HepG2 (cell line): Measurements from ENCODE around the gene ATG4B. TPM values are rescaled to one million over a fixed set of nuclear protein-coding genes. Genes with fewer than 3 reads are reported as not detected.
"Not testable (repeated sequence)": the region's sequence is repeated elsewhere in the genome, so short reads cannot be mapped to it uniquely, and the experiment has no call there.

ENCODE experiments used
- ATAC-seq: fragments of 200-7000 bp; cut with Tn5 transposase; 3 replicates; pipeline ENCODE4 v1.9.1; 2020; ENCODE audit warnings: mild to moderate bottlenecking, moderate library complexity
- BruUV-seq: library from RNA; stranded (reverse); fragments of 400-500 nt; replicated peaks from 2 replicates; lab custom pipeline; 2021; lab: Mats Ljungman, UMichigan
- CTCF ChIA-PET: fragments of 300-600 bp; formaldehyde crosslinking; extraction: SDS; loops from one replicate; lab custom pipeline; 2021; ENCODE audit warnings: low total read pairs, inconsistent platforms, low intra/inter-chr PET ratio; lab: Yijun Ruan, JAX
- POLR2A ChIA-PET: fragments of 350-600 bp; sonication (Branson Sonifier 250); formaldehyde crosslinking; loops from one replicate; lab custom pipeline; 2020; ENCODE audit warnings: antibody characterized with exemption, inconsistent platforms; lab: Yijun Ruan, JAX
- DNase-seq: peaks from one replicate; pipeline ENCODE4 v3.0.0-alpha.2; 2015; ENCODE audit warnings: low spot score
- FAIRE-seq: peaks from 3 replicates; lab custom pipeline; 2011; peaks lifted over from hg19 to GRCh38; lab: Jason Lieb, UNC
- H2AFZ ChIP-seq: one replicate; pipeline ENCODE4 v1.6.1; 2011; ENCODE audit warnings: low read length, inconsistent platforms
- H3K27ac ChIP-seq: fragments of 300-600 bp; 3 replicates; pipeline ENCODE4 v1.8.0; 2011; ENCODE audit warnings: mixed run types, mild to moderate bottlenecking, mixed read lengths, low read length, inconsistent platforms; ENCODE audit not compliant: insufficient read depth; ENCODE audit errors: extremely low read length
- H3K27me3 ChIP-seq, 2 experiments: fragments of 200-600 bp in 1 of 2; 2 replicates in 1 of 2; 3 replicates in 1 of 2; pipeline versions ENCODE4 v1.6.0 to v1.8.0; 2011; ENCODE audit warnings: low read length in 2 of 2, mild to moderate bottlenecking in 2 of 2, moderate library complexity in 2 of 2, inconsistent platforms in 1 of 2; ENCODE audit not compliant: insufficient read depth in 2 of 2, control insufficient read depth in 1 of 2
- H3K36me3 ChIP-seq, 2 experiments: fragments of 200-600 bp in 1 of 2; replicated peaks in 1 of 2; 2 replicates in 1 of 2; 3 replicates in 1 of 2; pipeline versions ENCODE4 v1.5.1 to v1.8.0; 2011; ENCODE audit warnings: low read length in 2 of 2, inconsistent platforms in 1 of 2; ENCODE audit not compliant: insufficient read depth in 2 of 2, control insufficient read depth in 1 of 2
- H3K4me1 ChIP-seq: 2 replicates; pipeline ENCODE4 v1.5.1; 2012; ENCODE audit warnings: low read length, inconsistent platforms; ENCODE audit not compliant: insufficient read depth
- H3K4me2 ChIP-seq: 2 replicates; pipeline ENCODE4 v1.6.0; 2011; ENCODE audit warnings: low read depth, low read length, inconsistent platforms
- H3K4me3 ChIP-seq, 3 experiments: fragments of 200-600 bp in 1 of 3; sonication (generic), shearing (Covaris generic) in 1 of 3; replicated peaks in 1 of 3; 2 replicates each; pipeline ENCODE4 v1.5.1; 2011 to 2016; ENCODE audit warnings: low read length in 3 of 3, inconsistent platforms in 2 of 3, low read depth in 2 of 3, mild to moderate bottlenecking in 2 of 3, control low read depth in 1 of 3, mixed read lengths in 1 of 3; ENCODE audit not compliant: insufficient read depth in 1 of 3
- H3K79me2 ChIP-seq: one replicate; pipeline ENCODE4 v1.6.1; 2011; ENCODE audit warnings: low read length, inconsistent platforms; ENCODE audit not compliant: insufficient read depth
- H3K9ac ChIP-seq: 2 replicates; pipeline ENCODE4 v1.6.0; 2011; ENCODE audit warnings: mild to moderate bottlenecking, low read depth, low read length, inconsistent platforms; ENCODE audit not compliant: insufficient read depth
- H3K9me3 ChIP-seq: 2 replicates; pipeline ENCODE4 v1.5.1; 2012; ENCODE audit warnings: mild to moderate bottlenecking, low read length
- H4K20me1 ChIP-seq: 2 replicates; pipeline ENCODE4 v1.6.0; 2011; ENCODE audit warnings: inconsistent platforms, mild to moderate bottlenecking, low read length, moderate library complexity; ENCODE audit not compliant: insufficient read depth
- ATF3 ChIP-seq: sonication (generic); formaldehyde crosslinking; IDR thresholded peaks from 2 replicates; pipeline ENCODE4 v1.4.0; 2020; ENCODE audit warnings: missing genetic modification reagents
- CENPBD1 ChIP-seq: sonication (generic); formaldehyde crosslinking; IDR thresholded peaks from 2 replicates; pipeline ENCODE4 v1.8.0; 2022; ENCODE audit warnings: missing genetic modification reagents, low read depth, mild to moderate bottlenecking, borderline replicate concordance
- GTF3A ChIP-seq: sonication (generic); formaldehyde crosslinking; conservative IDR thresholded peaks from 2 replicates; pipeline ENCODE4 v1.4.0; 2020; ENCODE audit warnings: mild to moderate bottlenecking, missing genetic modification reagents
- JARID2 ChIP-seq: sonication (generic); formaldehyde crosslinking; IDR thresholded peaks from 2 replicates; pipeline ENCODE4 v1.8.1; 2023; ENCODE audit warnings: missing genetic modification reagents, inconsistent platforms; ENCODE audit not compliant: insufficient replicate concordance
- KMT2A ChIP-seq: sonication (generic); formaldehyde crosslinking; IDR thresholded peaks from 2 replicates; pipeline ENCODE4 v1.4.0; 2020; ENCODE audit warnings: missing genetic modification reagents
- MAZ ChIP-seq, 2 experiments: sonication (generic) in 1 of 2; formaldehyde crosslinking in 1 of 2; IDR thresholded peaks; 2 replicates each; pipeline versions ENCODE4 v1.5.0 to v1.6.1; 2012 to 2020; ENCODE audit warnings: low read depth in 2 of 2, mild to moderate bottlenecking in 2 of 2, borderline replicate concordance in 1 of 2, improper control_type of control experiment in 1 of 2, low read length in 1 of 2, missing genetic modification reagents in 1 of 2, moderate library complexity in 1 of 2
- MBD4 ChIP-seq: IDR thresholded peaks from 2 replicates; pipeline ENCODE4 v1.6.1; 2012; ENCODE audit warnings: low read length, inconsistent platforms, borderline replicate concordance
- NFE2L1 ChIP-seq: sonication (generic); formaldehyde crosslinking; IDR thresholded peaks from 2 replicates; pipeline ENCODE4 v1.4.0; 2020; ENCODE audit warnings: missing genetic modification reagents, mild to moderate bottlenecking, borderline replicate concordance
- NR2F1 ChIP-seq, 2 experiments: fragments of 450-650 bp in 1 of 2; formaldehyde crosslinking in 1 of 2; IDR thresholded peaks; 2 replicates each; pipeline versions ENCODE4 v1.5.0 to v1.6.1; 2016 to 2020; ENCODE audit warnings: mild to moderate bottlenecking in 1 of 2, missing compliant biosample characterization in 1 of 2, missing genetic modification reagents in 1 of 2, moderate library complexity in 1 of 2
- NRL ChIP-seq: sonication (generic); formaldehyde crosslinking; IDR thresholded peaks from 2 replicates; pipeline ENCODE4 v1.5.0; 2020; ENCODE audit warnings: missing genetic modification reagents, mild to moderate bottlenecking, moderate library complexity, borderline replicate concordance
- PHF5A ChIP-seq: IDR thresholded peaks from one replicate; pipeline ENCODE4 v1.6.1; 2018; ENCODE audit warnings: low read depth, missing genetic modification reagents; ENCODE audit not compliant: unreplicated experiment
- RBM39 ChIP-seq: fragments of 200-400 bp; formaldehyde crosslinking; IDR thresholded peaks from one replicate; pipeline ENCODE4 v1.6.1; 2018; ENCODE audit warnings: antibody characterized with exemption, mild to moderate bottlenecking, low read depth, low read length; ENCODE audit not compliant: poor library complexity, severe bottlenecking
- SMAD9 ChIP-seq: sonication (generic); formaldehyde crosslinking; IDR thresholded peaks from 2 replicates; pipeline ENCODE4 v1.5.1; 2020; ENCODE audit warnings: mild to moderate bottlenecking, missing genetic modification reagents
- SOX6 ChIP-seq, 2 experiments: fragments of 450-650 bp in 1 of 2; sonication (generic) in 1 of 2; formaldehyde crosslinking in 1 of 2; IDR thresholded peaks; 2 replicates each; pipeline versions ENCODE4 v1.4.0 to v1.6.1; 2017 to 2020; ENCODE audit warnings: antibody characterized with exemption in 1 of 2, mild to moderate bottlenecking in 1 of 2, missing genetic modification reagents in 1 of 2
- ZNF343 ChIP-seq: sonication (generic); formaldehyde crosslinking; IDR thresholded peaks from 2 replicates; pipeline ENCODE4 v1.4.0; 2020; ENCODE audit warnings: mild to moderate bottlenecking, missing genetic modification reagents
- ZNF546 ChIP-seq: sonication (generic); formaldehyde crosslinking; conservative IDR thresholded peaks from 2 replicates; pipeline ENCODE4 v1.8.1; 2023; ENCODE audit warnings: mild to moderate bottlenecking, missing genetic modification reagents
- ZNF678 ChIP-seq: sonication (generic); formaldehyde crosslinking; IDR thresholded peaks from 2 replicates; pipeline ENCODE4 v1.4.0; 2020; ENCODE audit warnings: mild to moderate bottlenecking, missing genetic modification reagents
- ZNF709 ChIP-seq: sonication (generic); formaldehyde crosslinking; IDR thresholded peaks from 2 replicates; pipeline ENCODE4 v1.5.0; 2020; ENCODE audit warnings: mild to moderate bottlenecking, missing genetic modification reagents
- WGBS: methylation state at CpG from one replicate; pipeline ENCODE4 v1.1.6; 2017; ENCODE audit warnings: low lambda C conversion rate; 5-methylcytosine and 5-hydroxymethylcytosine counted together
- in situ Hi-C: cut with HindIII; loops from 2 replicates; pipeline ENCODE4 v1.10.0; 2017; ENCODE audit warnings: low pct_unique_long_range_greater_than_20kb; ENCODE audit not compliant: extremely low pct_ligation_motif_present
- intact Hi-C: fragments of 100-400 bp; cut with micrococcal nuclease; formaldehyde crosslinking; loops from one replicate; pipeline ENCODE4 v1.10.0; 2022; ENCODE audit not compliant: unreplicated experiment
- polyA plus RNA-seq, 8 experiments: library from polyadenylated mRNA; depleted of rRNA in 3 of 8; stranded (reverse) in 7 of 8; unstranded in 1 of 8; fragments of >200 nt; fragmentation: Illumina TruSeq in 4 of 8; extraction: Trizol in 4 of 8; gene quantifications; 2 replicates each; pipeline versions ENCODE4 v1.2.1 to v1.2.3, GENCODE V29; 2011 to 2016; ENCODE audit warnings: low read depth in 4 of 8, missing spikeins in 1 of 8, mixed read lengths in 1 of 8; ENCODE audit not compliant: insufficient read depth in 1 of 8
- total RNA-seq, 5 experiments: library from RNA; depleted of rRNA; stranded (reverse); fragments of >200 nt; fragmentation: Illumina TruSeq; extraction: Trizol; gene quantifications; 2 replicates each; pipeline ENCODE4 v1.2.3, GENCODE V29; 2016; ENCODE audit warnings: low read depth in 1 of 5
- TF ChIP-seq, protein P1 (sequence below): sonication (generic); formaldehyde crosslinking; conservative IDR thresholded peaks from 2 replicates; pipeline ENCODE4 v1.8.0; 2022; ENCODE audit warnings: missing genetic modification reagents

ATG4B gene
- total and polyA plus RNA-seq, 2 of the 13 experiments (the other 11 are each of a cell fraction or from before 2014, with no cell fraction given), result 95.5 to 239 TPM

DNA sequence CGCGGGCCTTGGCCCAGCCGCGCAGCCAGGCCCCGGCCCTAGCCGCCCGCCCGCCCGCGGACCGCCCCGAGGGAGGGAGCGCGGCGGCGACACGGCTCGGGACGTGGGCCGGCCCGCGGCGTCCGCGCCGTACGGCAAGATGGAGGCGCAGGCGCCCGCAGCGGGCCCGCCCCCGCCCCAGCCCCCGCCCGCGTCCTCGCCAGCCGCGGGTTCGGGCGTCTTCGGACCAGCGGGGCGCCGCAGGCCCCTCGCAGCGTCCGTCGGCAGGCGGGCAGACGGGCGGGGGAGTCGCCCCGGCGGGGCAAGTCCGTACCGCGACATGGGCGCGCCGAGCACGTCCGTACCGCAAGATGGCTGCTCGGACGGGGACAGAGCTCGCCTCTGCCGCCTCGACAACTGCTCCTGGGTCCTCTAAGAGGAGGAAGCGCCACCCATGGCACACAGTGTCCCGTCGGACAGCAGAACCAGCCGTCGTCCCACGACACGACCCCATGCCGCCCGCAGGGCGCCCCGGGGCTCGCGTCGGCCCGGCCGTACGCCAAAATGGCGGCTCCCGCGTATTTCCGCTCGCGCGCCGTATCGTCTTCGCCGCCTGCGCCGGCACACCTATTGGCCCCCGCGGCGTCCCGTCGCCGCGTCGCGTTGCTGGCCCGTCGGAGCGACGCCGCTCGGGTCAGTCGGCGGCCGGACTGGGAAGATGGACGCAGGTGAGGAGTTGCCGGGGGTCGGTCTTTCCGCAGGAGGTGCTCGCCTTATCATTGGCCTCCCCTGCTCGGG lies at the start of gene ATG4B, which contains the start of gene THAP4 (continued):
- 0 out of 2 replicates have a peak, but pooled peaks have one; percentile 71 for TF ChIP-seq ZNF546 (CRISPR knock-in tag)
- TF ChIP-seq ZNF343 (CRISPR knock-in tag), result peak; percentile 78; the same call in 1 of the 2 replicates
- TF ChIP-seq SMAD9, result no peak
- no peak for TF ChIP-seq ATF3 (CRISPR knock-in tag)
- peak; percentile 98 for TF ChIP-seq KMT2A (CRISPR knock-in tag)
- peak; percentile 90; the same call in 1 of the 2 replicates for TF ChIP-seq NRL (CRISPR knock-in tag)
- TF ChIP-seq MAZ (IDR thresholded peaks at IDR 0.05; ENCODE audit: borderline replicate concordance, low read depth, low read length), result peak; percentile 55
- TF ChIP-seq MAZ (CRISPR knock-in tag; IDR thresholded peaks at IDR 0.05; ENCODE audit: low read depth), result peak; percentile 98
- TF ChIP-seq NFE2L1 (CRISPR knock-in tag), result no peak
- TF ChIP-seq ZNF678, result no peak
- peak; percentile 80 for TF ChIP-seq RBM39
- TF ChIP-seq PHF5A, result peak; percentile 73
- TF ChIP-seq SOX6 (IDR thresholded peaks at IDR 0.05), result no peak
- TF ChIP-seq SOX6 (CRISPR knock-in tag; IDR thresholded peaks at IDR 0.05), result peak; percentile 46; the same call in 1 of the 2 replicates
- TF ChIP-seq ZNF709 (CRISPR knock-in tag), result peak; percentile 38
- TF ChIP-seq MBD4, result no peak
- TF ChIP-seq, protein P1, sequence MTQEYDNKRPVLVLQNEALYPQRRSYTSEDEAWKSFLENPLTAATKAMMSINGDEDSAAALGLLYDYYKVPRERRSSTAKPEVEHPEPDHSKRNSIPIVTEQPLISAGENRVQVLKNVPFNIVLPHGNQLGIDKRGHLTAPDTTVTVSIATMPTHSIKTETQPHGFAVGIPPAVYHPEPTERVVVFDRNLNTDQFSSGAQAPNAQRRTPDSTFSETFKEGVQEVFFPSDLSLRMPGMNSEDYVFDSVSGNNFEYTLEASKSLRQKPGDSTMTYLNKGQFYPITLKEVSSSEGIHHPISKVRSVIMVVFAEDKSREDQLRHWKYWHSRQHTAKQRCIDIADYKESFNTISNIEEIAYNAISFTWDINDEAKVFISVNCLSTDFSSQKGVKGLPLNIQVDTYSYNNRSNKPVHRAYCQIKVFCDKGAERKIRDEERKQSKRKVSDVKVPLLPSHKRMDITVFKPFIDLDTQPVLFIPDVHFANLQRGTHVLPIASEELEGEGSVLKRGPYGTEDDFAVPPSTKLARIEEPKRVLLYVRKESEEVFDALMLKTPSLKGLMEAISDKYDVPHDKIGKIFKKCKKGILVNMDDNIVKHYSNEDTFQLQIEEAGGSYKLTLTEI (CRISPR knock-in tag), result no peak
- 0 out of 2 replicates have a peak, but pooled peaks have one; percentile 60 for TF ChIP-seq GTF3A
- TF ChIP-seq CENPBD1 (CRISPR knock-in tag), result no peak; the same call in 1 of the 2 replicates
- 0 out of 4 replicates have a peak, but pooled peaks of 1 of the 2 experiments have one; percentile 5 for TF ChIP-seq NR2F1 (CRISPR knock-in tag; IDR thresholded peaks at IDR 0.05)
- no peak for TF ChIP-seq JARID2 (CRISPR knock-in tag)

DNA sequence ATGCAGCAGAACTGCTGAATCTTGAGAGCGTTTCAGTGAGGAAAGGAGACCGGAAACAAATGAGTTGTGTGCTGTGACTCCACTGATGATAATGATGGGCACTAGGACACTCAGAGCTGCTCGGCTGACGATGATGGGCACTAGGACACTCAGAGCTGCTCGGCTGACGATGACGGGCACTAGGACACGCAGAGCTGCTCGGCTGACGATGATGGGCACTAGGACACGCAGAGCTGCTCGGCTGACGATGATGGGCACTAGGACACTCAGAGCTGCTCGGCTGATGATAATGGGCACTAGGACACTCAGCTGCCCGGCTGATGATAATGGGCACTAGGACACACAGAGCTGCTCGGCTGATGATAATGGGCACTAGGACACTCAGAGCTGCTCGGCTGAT lies 47.6 kb upstream of the ATG4B start:
- in situ Hi-C loops, H2AFZ ChIP-seq, FAIRE-seq, H3K79me2 ChIP-seq, H3K4me2 ChIP-seq, DNase-seq, ATAC-seq, BruUV-seq, intact Hi-C loops, H3K27ac ChIP-seq, H3K27me3 ChIP-seq, H3K9ac ChIP-seq, H3K4me3 ChIP-seq, H3K4me1 ChIP-seq, H4K20me1 ChIP-seq, CTCF ChIA-PET: not testable (repeated sequence)
- WGBS, result 83% methylated on average over 17 of the region's 17 CpGs
- Histone ChIP-seq H3K36me3 (peaks cover 33 to 60% of the 10 kb centered on the region in 2 experiments), H3K9me3 (peaks cover 22% of the 10 kb centered on the region)
- POLR2A ChIA-PET, result interaction anchor here (1.2 kb wide), 1 partner anchor 9 kb away, joined by 3 read pairs; no protein-coding TSS in a partner anchor
